ENCODE measurements around the gene ATP1B4.

The ATP1B4 gene

GRCh38 chrX:120402369-120402768, 40.5 kb downstream of the ATP1B4 start:
- DNase-seq (ENCODE audit: low spot score) = no peak
- Histone ChIP-seq H3K4me3 (no peak overlapping the region), H3K27ac (no peak overlapping the region)
- no peak for TF ChIP-seq CTCF (IDR thresholded peaks at IDR 0.05)

- no peak for DNase-seq (ENCODE audit: low spot score)
- TF ChIP-seq CTCF (IDR thresholded peaks at IDR 0.05) = no peak
- Histone ChIP-seq H3K4me3 (no peak overlapping the region), H3K27ac (no peak overlapping the region)
Observed at GRCh38 chrX:120406638-120407037, 44.7 kb downstream of the ATP1B4 start.

DNA sequence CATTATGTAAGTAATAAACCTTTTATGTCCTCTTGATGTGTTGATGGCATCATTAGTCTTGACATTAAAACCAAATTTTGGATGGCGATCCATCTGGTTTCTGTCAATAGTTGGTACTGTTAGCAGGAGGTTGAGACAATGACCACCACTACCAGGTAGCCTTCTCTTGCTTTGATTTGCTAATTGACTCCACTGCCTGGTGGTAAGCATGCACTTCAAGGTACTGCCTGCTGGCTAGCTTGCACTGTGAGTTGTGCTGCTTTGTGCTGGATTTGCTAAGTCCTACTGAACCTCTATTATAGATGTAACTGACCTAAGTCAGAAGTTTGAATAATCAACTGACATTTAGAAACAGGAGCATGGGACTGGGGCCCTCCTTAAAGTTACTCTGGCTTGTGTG, 46.3 kb downstream of the ATP1B4 start:
- no peak overlapping the region for H3K4me3 ChIP-seq
- TF ChIP-seq CTCF (IDR thresholded peaks at IDR 0.05) = no peak
- DNase-seq (ENCODE audit: low spot score) = no peak

DNA sequence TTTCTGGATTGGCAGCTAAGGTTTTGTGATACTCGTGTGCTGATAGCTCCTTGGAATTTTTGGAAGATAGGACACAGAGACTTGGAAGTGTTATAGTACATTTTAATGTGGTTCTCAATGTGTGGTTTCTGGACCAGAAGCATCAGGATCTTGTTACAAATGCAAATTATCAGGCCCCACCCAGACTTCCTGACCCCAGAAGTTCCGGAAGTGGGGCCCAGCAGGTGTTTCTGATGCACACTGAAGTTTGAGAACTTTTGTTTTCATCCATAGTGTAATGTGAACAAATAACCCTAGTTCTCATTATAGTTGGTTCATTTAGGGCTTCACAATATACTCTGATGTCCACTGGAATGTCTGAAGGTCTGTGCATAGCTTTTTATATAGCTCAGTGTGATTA, 57.6 kb downstream of the ATP1B4 start:
- Histone ChIP-seq H3K27ac (no peak overlapping the region), H3K4me3 (no peak overlapping the region)
- DNase-seq (ENCODE audit: low spot score) = no peak
- TF ChIP-seq CTCF (IDR thresholded peaks at IDR 0.05) = no peak

More for the DNA sequence above, 46.3 kb downstream of the ATP1B4 start:
- no peak overlapping the region for H3K27ac ChIP-seq

DNA sequence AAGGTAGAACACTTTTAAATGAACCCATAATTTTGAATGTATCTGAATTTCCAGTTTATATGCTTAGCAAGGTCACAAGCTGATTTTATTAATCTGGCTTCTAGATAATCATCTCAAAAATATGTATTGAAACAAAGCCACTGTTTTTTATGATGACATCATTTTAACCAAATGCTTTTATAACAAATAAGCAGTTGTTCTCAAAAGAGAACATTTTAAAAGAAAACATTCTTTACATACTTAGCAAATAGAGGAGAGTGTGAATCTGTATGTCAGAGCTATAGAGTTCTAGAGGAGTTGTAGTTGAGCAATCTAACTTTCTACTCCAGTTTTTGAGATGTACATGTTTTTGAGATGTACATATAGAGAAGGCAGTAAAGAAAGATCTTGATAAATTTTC, 64.7 kb downstream of the ATP1B4 start:
- no peak for TF ChIP-seq CTCF (IDR thresholded peaks at IDR 0.05)
- H3K27ac ChIP-seq = no peak overlapping the region
- H3K4me3 ChIP-seq = no peak overlapping the region
- DNase-seq (ENCODE audit: low spot score) = no peak

DNA sequence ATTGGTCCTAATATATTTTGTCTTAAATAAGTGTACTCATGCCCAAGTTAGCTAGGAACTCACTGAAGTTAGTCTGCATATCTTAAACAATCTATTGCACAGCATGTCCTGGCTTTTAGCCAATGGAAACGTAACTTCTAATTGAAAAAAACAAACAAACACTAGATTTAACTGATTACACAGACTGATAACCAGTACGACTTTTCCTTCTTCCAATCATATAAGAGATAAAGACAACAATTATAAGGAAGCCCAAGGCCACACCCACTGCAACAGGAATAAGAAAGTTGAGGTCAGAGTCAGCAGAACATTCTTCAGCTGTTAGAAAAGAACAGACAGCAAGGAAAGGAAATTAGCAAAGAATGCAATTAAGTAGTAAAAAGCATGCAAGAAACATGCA, 66.4 kb downstream of the ATP1B4 start:
- DNase-seq (ENCODE audit: low spot score) = no peak
- Histone ChIP-seq H3K27ac (no peak overlapping the region), H3K4me3 (no peak overlapping the region)
- TF ChIP-seq CTCF (IDR thresholded peaks at IDR 0.05) = no peak

GRCh38 chrX:120429776-120430540, 68.1 kb downstream of the ATP1B4 start:
- Histone ChIP-seq H3K27ac (no peak overlapping the region), H3K4me3 (no peak overlapping the region)
- no peak for DNase-seq (ENCODE audit: low spot score)
- TF ChIP-seq CTCF (IDR thresholded peaks at IDR 0.05) = no peak
